GM18858 (cell line): ENCODE results near the gene MOCS1.

Experiments
- ATAC-seq: cut with Tn5 transposase; IDR thresholded peaks from one replicate; pipeline ENCODE4 v1.9.1; 2021; ENCODE audit not compliant: unreplicated experiment

The MOCS1 gene

DNA sequence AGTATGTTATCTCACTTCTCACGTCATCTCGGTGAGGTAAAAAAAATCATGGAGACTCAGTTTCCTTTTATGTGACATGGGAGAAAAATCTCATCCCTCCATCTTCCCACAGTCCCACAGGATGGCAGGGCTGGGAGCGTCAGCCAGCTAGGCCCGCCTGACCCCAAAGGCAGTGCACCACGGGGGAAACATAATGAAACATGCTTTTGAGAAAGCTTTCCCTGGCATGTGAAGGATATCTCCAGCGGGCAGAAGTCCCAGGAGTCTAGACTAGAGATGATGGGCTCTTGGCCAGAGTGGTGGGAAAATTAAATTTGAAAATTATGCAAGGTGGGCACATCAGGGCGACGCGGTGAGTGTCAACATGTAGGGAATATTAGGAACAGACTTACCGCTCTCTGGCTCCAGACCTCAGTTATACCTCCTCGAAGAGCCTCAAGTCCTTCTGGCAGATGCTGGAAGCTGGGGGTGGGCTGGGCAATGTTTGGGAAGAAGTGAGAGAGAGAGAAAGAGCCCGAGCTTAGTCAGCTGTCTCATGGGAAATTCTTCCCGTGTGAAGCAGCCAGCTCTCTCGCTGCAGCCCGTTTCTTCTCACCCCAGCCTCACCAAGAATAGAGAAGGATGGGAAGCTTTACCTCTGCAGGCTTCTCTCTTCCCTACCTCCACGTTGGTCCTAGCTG lies 52.3 kb downstream of the MOCS1 start:
- ATAC-seq: no peak

DNA sequence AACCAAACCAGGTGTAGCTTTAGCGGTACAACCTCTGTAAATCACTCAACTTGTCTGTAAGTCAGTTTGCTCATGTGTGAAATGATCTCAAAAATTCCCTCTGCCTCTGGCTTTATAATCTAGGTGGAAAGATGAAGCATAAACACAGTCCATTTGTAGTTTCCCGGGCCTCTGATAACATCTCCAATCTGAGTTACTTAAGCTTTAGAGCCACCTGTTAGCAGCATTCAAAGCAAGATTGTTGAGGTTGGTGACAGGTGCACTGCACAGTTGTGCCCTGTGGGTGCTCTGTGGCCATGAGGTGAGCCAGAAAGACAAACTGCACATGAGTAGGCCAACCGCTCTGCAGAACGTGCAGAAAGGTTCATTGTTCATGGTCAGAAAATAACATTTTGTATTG lies 53.7 kb downstream of the MOCS1 start:
- no peak for ATAC-seq

DNA sequence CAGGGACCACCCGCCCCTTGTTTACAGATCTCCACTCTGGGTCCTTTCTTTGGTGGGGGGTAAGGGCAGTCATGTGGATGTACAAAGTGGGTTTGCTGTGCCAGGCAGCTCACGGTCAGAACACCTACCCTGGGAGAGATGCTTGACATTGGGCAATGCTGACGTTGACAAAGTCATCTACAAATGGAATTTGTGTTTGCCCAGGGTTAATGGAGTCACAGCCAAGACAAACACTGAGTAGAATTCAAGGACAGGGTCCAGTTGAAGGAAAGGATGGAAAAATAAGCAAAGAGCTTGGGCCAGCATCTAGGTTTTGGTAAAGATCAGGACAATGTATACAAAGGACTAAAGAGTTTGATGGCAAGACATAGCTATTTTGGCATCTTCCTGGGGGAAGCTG lies 54.7 kb downstream of the MOCS1 start:
- no peak for ATAC-seq

DNA sequence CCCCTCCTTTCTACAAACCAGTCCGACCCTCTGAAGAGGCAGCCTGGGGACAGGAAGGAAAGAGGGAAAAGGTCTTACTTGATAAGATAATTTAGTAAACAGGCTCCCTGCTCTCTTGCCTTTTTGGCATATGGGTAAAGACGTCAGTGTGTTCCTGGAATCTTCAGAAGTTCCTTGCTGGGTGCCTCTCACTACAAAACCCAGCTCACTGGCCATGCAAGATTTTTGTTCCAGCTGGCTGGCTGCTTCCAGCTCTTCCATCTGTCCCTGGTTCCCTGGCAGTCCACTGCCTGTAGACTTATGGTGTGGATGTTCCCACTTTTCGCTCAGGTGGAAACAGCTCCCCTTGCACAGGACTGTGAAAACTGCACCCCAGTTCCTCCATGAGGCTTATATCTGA lies 57.4 kb downstream of the MOCS1 start:
- no peak for ATAC-seq

DNA sequence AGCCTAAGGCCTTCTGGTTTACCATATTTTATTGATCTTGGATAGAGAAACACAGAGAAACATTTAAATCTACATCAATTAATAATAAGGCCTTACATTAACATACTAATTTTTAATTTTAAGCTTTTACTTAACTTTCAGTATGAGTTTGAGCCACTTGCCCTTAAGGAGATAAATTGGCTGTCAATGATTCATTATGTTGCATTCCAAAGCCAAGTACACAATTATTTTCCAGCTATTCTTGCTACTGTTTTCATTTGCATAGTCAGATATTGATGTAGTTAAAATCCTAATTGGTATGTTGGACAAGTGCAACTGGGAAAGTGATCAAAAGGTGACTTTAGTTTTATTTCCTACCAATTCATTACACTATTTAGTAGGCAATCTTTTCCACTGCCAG lies 58.2 kb downstream of the MOCS1 start:
- ATAC-seq: no peak

DNA sequence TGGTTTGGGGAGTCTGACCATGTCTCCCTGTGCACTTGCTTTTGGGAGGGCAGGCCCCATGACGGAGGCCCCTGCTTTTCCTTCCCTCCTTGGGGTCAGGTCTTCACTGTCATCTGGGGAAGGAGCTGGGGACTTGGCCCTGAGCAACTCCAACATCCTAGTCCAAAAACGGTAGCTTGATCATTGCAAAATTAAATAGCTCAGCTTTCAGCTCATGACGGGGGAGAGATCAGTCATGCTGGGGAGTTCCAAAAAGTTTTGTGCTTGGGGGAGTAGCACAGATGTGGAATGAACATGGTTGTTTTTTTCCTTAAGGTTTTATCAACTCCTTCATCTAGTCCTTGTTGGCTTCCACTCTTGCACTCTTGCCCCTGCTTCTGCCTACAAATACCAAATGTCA lies 60.8 kb downstream of the MOCS1 start:
- no peak for ATAC-seq

DNA sequence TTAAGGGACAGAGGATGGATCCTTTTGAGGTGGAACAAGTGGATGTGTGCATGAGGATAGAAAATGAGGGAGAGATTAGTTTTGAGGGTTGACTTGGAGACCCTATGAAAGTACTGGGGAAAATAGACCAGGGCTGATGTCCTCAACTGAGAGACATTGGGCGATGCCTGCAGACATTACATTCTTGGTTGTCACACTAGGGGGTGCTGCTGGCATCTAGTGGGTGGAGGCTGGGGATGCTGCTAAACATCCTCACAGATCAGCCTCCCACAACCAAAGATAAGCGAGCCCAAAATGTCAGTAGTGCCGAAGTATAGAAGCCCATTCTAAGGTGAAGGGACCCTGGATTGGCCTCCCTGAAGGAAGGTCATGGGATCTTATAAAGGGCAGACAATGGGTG lies 63.3 kb downstream of the MOCS1 start:
- ATAC-seq: no peak

DNA sequence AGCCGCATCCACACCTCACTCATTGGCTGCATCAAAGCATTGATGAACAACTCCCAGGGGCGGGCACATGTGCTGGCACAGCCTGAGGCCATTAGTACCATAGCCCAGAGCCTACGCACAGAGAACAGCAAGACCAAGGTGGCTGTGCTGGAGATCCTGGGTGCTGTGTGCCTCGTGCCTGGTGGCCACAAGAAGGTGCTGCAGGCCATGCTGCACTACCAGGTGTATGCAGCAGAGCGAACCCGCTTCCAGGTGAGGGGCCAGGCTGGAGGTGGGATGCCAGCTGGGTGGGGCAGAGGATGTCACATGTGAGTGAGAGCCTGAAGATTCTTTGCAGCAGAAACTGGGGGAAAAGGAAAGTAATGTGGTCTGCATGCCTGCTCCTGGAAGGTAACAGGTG lies 66.7 kb downstream of the MOCS1 start:
- no peak for ATAC-seq

DNA sequence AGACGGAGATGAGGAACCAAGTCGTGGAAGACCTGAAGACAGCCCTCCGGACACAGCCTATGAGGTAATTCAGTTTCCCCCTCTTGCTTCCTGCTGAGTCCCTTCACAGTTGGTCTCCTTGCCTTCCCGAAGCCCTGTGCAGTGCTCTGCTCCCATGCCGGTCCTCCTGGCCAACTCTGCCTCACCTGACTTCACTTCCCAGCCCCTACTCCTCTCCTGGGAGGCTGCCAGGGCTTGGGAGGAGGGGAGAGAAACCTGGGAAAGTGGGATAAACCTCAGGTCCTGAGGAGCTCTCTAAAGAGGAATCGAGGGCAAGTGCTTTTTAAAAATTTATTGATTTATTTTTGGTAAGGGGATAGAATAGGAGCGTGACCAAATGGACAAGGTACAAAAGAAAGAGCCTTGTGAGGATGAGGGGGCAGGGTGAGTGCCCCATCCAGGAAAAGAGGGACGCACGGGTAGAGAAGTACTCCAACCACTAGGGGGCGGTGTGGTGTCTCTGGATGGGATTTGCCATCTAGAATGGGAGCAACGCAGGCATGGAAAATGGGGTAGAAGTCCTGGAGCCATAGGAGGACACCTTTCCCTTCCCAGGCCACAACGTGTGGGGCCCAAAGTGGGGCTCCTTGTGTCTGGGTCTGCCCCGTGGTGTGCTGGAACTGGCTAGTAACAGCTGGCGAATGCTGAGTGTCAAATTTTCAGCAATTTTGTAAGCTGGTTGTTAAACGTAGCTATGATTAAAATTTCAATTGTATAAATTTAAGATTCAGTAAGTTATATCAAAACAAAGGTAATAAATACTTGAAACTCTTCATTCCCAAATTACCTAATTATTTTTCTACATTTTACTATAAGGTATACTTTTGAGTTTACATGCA lies 69.0 kb downstream of the MOCS1 start:
- ATAC-seq: no peak

DNA sequence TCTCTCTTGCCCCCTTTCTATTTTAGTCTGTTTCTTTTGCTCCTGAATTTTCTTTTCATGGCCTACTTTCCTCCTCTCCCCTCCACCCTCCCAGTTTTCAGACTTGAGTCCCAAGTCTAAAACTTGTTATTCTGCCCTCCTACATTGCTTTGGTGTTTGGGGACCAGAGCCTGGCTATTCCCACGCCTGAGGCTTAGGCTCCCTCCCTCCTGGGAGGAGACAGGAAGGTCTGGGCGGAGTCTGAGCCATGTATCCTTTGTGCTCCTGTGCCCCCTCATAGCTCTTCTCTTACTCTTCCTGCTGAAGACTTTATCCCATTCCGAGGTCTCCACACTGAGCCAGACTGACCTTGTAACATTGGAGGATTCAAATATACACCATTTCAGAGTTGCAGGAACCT lies 72.6 kb downstream of the MOCS1 start:
- no peak for ATAC-seq

DNA sequence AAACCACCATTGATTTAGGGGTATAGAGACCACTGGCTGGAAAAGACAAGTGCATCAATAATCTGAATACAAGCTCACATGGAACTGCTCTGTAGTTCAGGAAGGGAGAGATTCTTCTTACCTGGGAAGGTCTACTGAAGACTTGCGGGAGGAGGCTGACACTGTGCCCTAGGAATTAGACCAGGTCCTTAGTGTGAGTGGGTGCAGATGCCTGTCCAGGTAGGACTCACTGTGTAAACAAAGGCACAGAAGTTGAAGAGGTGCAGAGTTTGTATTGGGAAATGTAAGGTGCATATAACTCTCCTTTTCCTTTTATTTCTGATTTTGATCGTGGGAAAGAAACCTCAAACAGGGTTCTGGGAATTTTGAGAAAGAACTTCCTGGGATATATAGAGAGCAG lies 75.2 kb downstream of the MOCS1 start:
- ATAC-seq: no peak

DNA sequence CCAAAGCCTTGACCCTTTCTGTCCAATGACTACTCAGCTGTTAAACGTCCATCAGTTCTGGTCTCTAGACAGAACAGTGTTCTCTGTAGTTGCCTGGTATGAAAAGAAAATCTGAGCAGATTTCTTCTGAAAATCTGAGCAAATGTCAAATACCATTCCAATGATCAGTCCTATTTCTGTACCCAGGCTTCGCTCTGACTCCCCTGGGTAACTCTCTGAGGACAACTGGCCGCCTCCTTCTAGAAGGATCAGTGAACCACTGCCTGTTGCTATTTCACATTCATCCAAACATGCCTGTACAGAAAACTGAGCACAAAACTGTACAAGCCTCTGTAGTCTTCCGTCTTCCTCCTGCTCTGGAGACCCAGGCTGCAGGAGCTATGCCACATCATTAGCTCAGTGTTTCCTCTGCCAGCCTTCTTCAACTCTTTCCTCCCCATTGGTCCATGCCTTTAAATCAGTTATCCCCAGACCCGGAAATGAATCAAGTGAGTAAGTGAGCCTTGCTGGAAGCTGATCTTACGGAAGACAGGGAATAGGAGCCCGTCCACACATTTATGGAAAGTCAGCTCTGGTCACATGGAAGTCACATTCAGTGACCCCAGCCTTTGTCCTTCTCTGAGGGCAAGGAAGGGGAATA lies 78.8 kb downstream of the MOCS1 start:
- no peak for ATAC-seq
